NCI-H526 treated with DMSO at 0.1 percent for 48 hours (cell line): ENCODE results near the gene PEAK3.
A peak's percentile ranks its signal among the peaks of the same experiment; 100 is the strongest.

ENCODE experiments used
- DNase-seq: peaks from one replicate; lab custom pipeline; 2025; lab: John Stamatoyannopoulos, UW

The PEAK3 gene

GRCh38 chr19:2270423-2271233 is 11.3 kb downstream of the PEAK3 start:
- DNase-seq: no peak

GRCh38 chr19:2270157-2270422 is 11.9 kb downstream of the PEAK3 start:
- DNase-seq: no peak

- peak; percentile 81 for DNase-seq
These were observed 12.5 kb downstream of the PEAK3 start for GRCh38 chr19:2269244-2270156.

- DNase-seq: no peak
These were observed 13.1 kb downstream of the PEAK3 start for GRCh38 chr19:2268861-2269243.

- no peak for DNase-seq
These were observed 13.5 kb downstream of the PEAK3 start for GRCh38 chr19:2268480-2268830.

- no peak for DNase-seq
These were observed 15.6 kb downstream of the PEAK3 start for GRCh38 chr19:2266183-2266993.

GRCh38 chr19:2261438-2262172 is 20.4 kb downstream of the PEAK3 start:
- no peak for DNase-seq

- DNase-seq: peak; percentile 42
These were observed 21.6 kb downstream of the PEAK3 start for GRCh38 chr19:2260341-2260805.

- DNase-seq: no peak
These were observed 22.6 kb downstream of the PEAK3 start for GRCh38 chr19:2259336-2259735.

- no peak for DNase-seq
These were observed 25.8 kb downstream of the PEAK3 start, which contains the start of gene JSRP1 for GRCh38 chr19:2255982-2256685. JSRP1 (minus strand) TSS chr19:2256417; CDS start chr19:2255314, 1,103 bp downstream.

GRCh38 chr19:2255112-2255845 is 26.7 kb downstream of the PEAK3 start:
- DNase-seq: no peak

- DNase-seq: no peak
These were observed 27.7 kb downstream of the PEAK3 start for GRCh38 chr19:2254064-2254872.

- no peak for DNase-seq
These were observed 28.6 kb downstream of the PEAK3 start for GRCh38 chr19:2253106-2254063.

GRCh38 chr19:2252797-2253105 is 29.2 kb downstream of the PEAK3 start:
- no peak for DNase-seq

GRCh38 chr19:2252055-2252796 is 29.7 kb downstream of the PEAK3 start:
- DNase-seq: no peak

- DNase-seq: no peak
These were observed 30.6 kb downstream of the PEAK3 start for GRCh38 chr19:2251106-2252054.

- no peak for DNase-seq
These were observed 31.2 kb downstream of the PEAK3 start for GRCh38 chr19:2250766-2251105.
